ENCODE data around the gene FIGLA.

FIGLA gene, protein sequence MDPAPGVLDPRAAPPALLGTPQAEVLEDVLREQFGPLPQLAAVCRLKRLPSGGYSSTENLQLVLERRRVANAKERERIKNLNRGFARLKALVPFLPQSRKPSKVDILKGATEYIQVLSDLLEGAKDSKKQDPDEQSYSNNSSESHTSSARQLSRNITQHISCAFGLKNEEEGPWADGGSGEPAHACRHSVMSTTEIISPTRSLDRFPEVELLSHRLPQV

GRCh38 chr2:70790136-70790828, at the start of gene FIGLA:
TSS of gene FIGLA (minus strand) at chr2:70790643. CDS start at chr2:70790638, 5 bp downstream.
- TF ChIP-seq GATA2 (IDR thresholded peaks at IDR 0.05; ENCODE audit: low read depth, low read length): no peak
- no peak for TF ChIP-seq GATA3 (IDR thresholded peaks at IDR 0.05; ENCODE audit: low read depth, low read length)

DNA sequence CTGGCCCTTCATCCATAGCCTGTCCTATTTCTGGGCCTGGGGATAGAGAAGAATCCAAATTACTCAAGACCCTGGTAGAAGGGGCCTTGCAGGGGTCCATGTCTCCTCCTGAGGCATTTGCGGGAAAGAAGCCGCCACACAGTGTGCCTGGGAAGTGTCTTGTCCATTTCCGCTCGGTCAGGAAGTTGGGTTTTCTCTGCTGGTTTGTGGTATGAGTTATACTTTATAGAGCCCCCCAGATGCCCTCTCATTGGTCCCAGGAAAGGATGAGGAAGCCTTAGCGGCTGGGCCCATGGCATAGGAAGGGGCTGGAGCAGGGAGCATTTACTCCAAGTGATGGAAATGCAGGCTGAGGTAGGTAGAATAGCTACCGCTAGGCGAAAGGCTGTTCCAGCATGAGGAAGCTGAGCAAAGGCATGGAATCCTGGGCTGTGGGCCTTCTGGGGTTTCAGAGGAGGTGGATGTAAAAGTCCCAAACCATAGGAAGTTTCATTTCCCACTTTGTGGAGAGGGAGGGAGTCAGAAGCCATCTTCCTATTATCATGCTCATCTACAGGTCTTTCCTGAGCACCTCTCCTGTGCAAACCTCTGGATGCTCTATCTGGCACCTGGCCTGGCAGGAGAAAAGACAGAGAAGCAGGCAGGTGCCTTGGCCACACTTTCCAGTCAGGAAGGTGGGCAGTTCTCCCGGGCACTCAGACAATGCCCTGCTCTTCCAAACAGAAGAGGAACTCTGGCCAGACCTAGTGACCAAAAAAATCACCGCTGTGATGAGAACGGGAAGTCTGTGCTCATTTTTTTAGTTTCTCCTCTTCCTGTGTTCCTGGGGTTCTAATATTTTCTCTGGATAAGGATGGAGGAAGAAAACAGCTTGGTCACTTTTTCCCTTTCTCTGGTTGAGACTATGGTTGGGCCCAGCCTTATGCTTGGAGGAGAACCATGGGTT, 47.8 kb upstream of the FIGLA start:
- no peak for TF ChIP-seq GATA2 (IDR thresholded peaks at IDR 0.05; ENCODE audit: low read depth, low read length)
- TF ChIP-seq GATA3 (IDR thresholded peaks at IDR 0.05; ENCODE audit: low read depth, low read length): no peak

DNA sequence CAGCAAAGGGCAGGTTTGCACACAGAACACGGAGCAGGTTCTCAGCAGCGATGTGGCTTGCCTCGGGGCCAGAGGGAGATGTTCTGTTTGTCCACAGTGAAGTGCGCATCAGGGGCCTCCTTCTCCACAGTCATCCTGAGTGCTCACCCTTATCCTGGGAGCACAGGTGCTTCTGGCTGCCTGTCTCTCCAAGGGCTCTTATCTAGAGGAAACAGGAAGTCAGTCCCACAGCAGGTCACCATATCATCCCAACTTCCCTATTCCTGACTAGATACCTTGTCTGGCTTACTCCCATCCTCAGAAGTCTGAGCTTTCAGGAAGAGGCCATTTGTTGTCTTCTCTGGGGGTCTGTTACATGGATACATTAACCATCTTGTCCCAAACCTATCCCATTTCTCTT, 45.2 kb upstream of the FIGLA start, which contains the start of gene CD207:
Gene CD207, minus strand, starts transcription at position 174 of the 400 bp plus-strand sequence. Its CDS starts 40 bp downstream, at position 134.
- TF ChIP-seq GATA2 (IDR thresholded peaks at IDR 0.05; ENCODE audit: low read depth, low read length): no peak
- no peak for TF ChIP-seq GATA3 (IDR thresholded peaks at IDR 0.05; ENCODE audit: low read depth, low read length)

DNA sequence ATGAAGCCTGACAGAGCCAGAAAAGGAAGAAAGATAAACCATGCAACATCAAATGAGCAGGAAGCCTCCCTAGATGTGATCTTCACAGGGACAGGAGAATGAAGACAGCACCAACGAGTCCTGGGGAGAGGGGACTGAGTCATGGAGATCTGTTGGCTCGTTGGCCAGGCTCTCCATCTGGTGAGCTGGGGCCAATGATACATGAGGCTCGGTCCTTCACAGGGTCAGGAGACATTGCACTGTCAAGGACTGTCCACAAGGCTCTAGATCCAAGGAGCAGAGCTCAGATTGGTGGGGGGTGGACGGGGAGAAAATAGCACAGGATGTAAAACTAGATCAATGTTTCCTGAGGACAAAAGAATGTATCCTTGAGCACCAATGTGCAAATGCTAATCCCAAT, 44.4 kb upstream of the FIGLA start:
- TF ChIP-seq GATA3 (IDR thresholded peaks at IDR 0.05; ENCODE audit: low read depth, low read length): no peak
- TF ChIP-seq GATA2 (IDR thresholded peaks at IDR 0.05; ENCODE audit: low read depth, low read length): no peak

GRCh38 chr2:70834106-70834505, 43.7 kb upstream of the FIGLA start:
- TF ChIP-seq GATA2 (IDR thresholded peaks at IDR 0.05; ENCODE audit: low read depth, low read length) (no peak), GATA3 (IDR thresholded peaks at IDR 0.05; ENCODE audit: low read depth, low read length) (no peak)

DNA sequence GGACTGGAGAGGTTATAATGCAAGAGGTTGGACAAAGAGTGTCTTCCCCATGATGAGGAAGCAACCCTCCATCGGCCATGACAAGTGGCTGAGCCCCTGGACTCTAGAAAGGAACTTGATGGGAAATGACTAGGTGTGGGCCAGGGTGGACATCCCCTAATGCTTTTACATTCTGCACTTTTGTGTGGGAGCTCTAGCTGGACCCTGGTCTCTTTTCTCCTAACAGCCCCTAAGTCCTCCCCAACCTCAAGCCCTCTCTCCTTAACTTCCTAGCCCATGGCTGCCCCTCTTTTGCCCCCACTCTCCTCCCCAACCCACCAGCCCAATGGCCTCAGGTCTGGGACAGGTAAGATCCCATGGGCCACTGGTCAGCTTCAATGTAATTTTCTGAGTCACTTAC, 42.8 kb upstream of the FIGLA start:
- TF ChIP-seq GATA3 (IDR thresholded peaks at IDR 0.05; ENCODE audit: low read depth, low read length): no peak
- TF ChIP-seq GATA2 (IDR thresholded peaks at IDR 0.05; ENCODE audit: low read depth, low read length): no peak

DNA sequence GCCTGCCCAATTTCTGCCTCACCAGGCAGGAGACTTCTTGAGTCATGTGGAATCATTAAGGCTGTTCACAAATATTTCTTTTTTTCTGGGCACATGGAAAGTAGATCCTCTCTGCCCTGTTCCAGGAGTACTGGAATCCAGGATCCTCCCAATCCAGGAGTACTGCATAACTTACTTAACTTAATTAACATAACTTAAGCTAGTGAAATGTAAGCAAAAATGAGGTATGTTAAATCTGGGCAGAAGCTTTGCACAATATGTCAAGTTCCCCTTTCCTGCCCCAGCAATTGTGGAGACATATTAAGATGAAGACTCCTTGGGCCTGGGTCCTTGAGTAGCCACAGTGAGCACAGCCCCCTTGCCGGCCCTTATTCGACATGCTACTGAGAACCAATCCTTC, 41.9 kb upstream of the FIGLA start:
- no peak for TF ChIP-seq GATA3 (IDR thresholded peaks at IDR 0.05; ENCODE audit: low read depth, low read length)
- no peak for TF ChIP-seq GATA2 (IDR thresholded peaks at IDR 0.05; ENCODE audit: low read depth, low read length)

DNA sequence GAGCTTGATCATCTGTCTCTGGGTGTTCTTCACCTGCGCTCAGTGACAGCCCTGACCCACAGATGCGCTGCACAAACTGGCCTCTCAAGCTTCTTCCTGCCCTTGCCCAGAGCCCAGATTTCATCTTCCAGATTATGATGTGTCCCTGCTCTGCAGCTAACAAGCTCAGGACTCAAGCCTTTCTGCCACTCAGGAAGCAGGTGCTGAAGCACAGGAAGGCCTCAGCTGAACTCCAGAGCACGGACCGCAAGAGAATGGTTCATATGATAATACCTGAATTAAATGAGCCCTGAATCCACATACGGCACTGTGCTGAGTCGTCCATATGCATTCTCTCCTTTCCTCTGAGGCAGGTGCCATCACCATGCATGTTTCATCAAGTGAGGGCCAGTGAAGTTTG, 41.4 kb upstream of the FIGLA start:
- no peak for TF ChIP-seq GATA3 (IDR thresholded peaks at IDR 0.05; ENCODE audit: low read depth, low read length)
- no peak for TF ChIP-seq GATA2 (IDR thresholded peaks at IDR 0.05; ENCODE audit: low read depth, low read length)

- TF ChIP-seq GATA2 (IDR thresholded peaks at IDR 0.05; ENCODE audit: low read depth, low read length) (no peak), GATA3 (IDR thresholded peaks at IDR 0.05; ENCODE audit: low read depth, low read length) (no peak)
Measured at GRCh38 chr2:70830366-70830765, 39.9 kb upstream of the FIGLA start.

- no peak for TF ChIP-seq GATA2 (IDR thresholded peaks at IDR 0.05; ENCODE audit: low read depth, low read length)
- TF ChIP-seq GATA3 (IDR thresholded peaks at IDR 0.05; ENCODE audit: low read depth, low read length): no peak
Measured at GRCh38 chr2:70829916-70830315, 39.5 kb upstream of the FIGLA start.

DNA sequence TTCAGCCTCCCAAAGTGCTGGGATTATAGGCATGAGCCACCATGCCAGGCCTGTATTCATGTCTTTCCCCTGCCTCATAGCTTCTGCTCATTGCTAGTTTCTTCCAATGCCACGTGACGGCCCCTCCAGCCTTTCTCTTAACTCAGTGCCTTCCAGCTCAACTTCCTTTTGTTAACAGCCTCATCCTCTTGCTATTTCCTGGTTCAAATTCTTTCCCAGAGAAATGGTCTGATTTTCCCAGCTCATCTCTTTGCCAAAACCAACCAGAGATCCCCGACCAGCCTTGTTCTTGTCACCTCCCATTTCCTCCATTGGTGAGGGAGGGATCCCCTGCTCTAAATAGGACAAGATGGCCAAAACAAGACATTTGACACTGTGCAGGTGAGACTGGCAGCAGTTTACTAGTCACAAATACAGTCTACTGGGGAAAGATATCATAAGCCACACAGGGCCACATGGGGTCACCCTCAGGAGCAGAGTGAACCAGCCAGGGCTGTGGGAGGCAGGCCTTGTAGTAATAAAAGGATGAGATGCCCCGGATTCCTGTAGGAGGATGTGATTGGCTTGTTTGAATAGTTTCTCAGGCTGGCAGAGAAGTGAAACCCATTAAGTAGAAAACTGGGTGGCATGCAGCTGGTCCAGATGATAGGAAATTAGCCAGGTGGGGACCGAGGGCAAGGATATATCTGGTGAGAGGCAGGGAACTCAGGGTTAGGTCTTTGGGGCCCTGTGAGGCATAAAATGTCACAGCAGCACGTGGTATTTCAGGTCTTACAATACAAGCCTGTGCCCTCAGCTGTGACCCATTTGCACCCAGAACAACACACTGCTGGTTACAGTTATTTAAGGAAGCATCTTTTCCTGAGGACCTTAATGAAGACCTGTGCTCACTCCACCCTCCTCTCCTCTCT, 38.7 kb upstream of the FIGLA start:
- TF ChIP-seq GATA3 (IDR thresholded peaks at IDR 0.05; ENCODE audit: low read depth, low read length): no peak
- no peak for TF ChIP-seq GATA2 (IDR thresholded peaks at IDR 0.05; ENCODE audit: low read depth, low read length)

DNA sequence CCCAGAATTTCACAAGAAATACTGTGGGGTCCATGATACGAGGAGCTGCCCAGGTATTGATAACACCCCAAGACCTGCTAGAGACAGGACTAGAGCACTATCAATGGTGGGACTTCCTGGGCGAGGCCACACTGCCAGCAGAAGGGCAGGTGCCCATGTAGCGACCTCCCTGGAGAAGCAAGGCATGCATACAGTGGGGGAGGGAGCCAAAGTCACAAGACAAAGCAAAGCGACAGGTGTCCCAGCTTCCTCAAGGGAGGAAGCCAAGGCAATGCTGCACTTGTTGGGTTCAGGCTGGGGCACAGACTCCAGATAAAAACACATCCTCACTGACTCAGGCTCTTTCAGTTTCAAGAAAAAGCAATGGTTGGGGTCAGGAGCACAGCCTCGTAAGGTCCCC, 37.7 kb upstream of the FIGLA start:
- TF ChIP-seq GATA3 (IDR thresholded peaks at IDR 0.05; ENCODE audit: low read depth, low read length) (no peak), GATA2 (IDR thresholded peaks at IDR 0.05; ENCODE audit: low read depth, low read length) (no peak)

DNA sequence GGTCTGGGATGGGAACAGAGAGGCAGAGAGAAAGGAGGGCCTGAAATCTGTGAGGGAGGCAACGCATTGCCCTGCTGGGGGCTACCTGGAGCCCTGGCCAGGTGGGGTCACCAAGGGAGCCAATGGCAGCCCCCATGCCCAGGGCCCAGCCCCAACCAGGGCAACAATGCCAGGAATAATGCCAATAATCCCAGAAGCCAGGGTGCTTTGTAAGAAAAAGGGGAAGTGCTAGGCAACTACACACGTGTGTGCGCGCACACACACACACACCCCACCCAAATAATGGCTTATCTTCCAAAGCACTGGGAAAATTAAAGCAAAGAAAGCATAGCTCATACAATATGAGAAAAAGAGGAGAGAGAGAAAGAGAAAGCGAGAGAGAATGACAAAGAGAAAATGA, 36.9 kb upstream of the FIGLA start:
- TF ChIP-seq GATA2 (IDR thresholded peaks at IDR 0.05; ENCODE audit: low read depth, low read length): no peak
- TF ChIP-seq GATA3 (IDR thresholded peaks at IDR 0.05; ENCODE audit: low read depth, low read length): no peak
